GM12878 (cell line): Measurements from ENCODE around the gene TEX101.

Source experiments
- CBX5 ChIP-seq: sonication (generic); IDR thresholded peaks from 2 replicates; pipeline ENCODE4 v1.6.1; 2016; ENCODE audit warnings: low read depth, moderate library complexity, mild to moderate bottlenecking, inconsistent platforms
- EP300 ChIP-seq, 2 experiments: fragments of 150-350 bp in 1 of 2; IDR thresholded peaks; 2 replicates each; pipeline ENCODE4 v1.6.1; 2011 to 2012; ENCODE audit warnings: low read depth in 2 of 2, low read length in 2 of 2, borderline replicate concordance in 1 of 2, improper control_type of control experiment in 1 of 2, inconsistent platforms in 1 of 2; ENCODE audit not compliant: control insufficient read depth in 1 of 2
- EZH2 ChIP-seq: IDR thresholded peaks from 2 replicates; pipeline ENCODE4 v1.6.1; 2012; ENCODE audit warnings: low read depth, mild to moderate bottlenecking, control low read depth, inconsistent platforms, low read length, borderline replicate concordance; ENCODE audit not compliant: control insufficient read depth
- FOXK2 ChIP-seq: fragments of 450-650 bp; IDR thresholded peaks from 2 replicates; pipeline ENCODE4 v1.6.1; 2017; ENCODE audit warnings: mild to moderate bottlenecking, moderate library complexity
- ZNF217 ChIP-seq: fragments of 450-650 bp; IDR thresholded peaks from 2 replicates; pipeline ENCODE4 v1.6.1; 2017; ENCODE audit warnings: antibody characterized with exemption, mild to moderate bottlenecking
- TF ChIP-seq, protein P1 (sequence below), 3 experiments: IDR thresholded peaks in 2 of 3; conservative IDR thresholded peaks in 1 of 3; 2 replicates each; pipeline ENCODE4 v1.5.1; 2011; ENCODE audit warnings: low read depth in 3 of 3, low read length in 3 of 3, mild to moderate bottlenecking in 3 of 3, control low read depth in 2 of 3, moderate library complexity in 2 of 3, inconsistent platforms in 1 of 3, mixed read lengths in 1 of 3; ENCODE audit not compliant: control insufficient read depth in 2 of 3, insufficient read depth in 1 of 3; ENCODE audit errors: extremely low read depth in 1 of 3
- TF ChIP-seq, protein P2 (sequence below): fragments of 450-650 bp; IDR thresholded peaks from 2 replicates; pipeline ENCODE4 v1.6.1; 2017; ENCODE audit warnings: low read depth, mild to moderate bottlenecking, moderate library complexity

DNA sequence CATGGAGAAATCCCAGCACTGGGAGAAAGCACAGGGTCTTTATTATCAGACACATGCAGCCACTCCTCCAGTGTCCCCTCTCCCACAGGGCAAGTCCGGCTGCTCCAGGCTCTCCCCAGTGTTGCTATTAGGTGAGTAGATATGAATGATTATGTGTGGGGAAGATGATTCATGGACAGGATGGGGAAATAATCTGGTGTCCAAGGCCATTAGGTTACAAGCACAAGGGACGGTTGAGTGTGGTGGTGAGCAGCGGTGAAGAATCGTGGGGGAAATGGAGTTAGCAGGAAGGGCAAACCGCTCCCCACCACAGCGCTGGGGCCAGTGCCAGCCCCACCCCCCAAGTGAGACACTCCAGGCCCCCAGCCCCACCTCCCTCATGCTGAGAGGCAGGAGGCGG, 42.2 kb upstream of the TEX101 start:
- no peak for TF ChIP-seq EP300 (IDR thresholded peaks at IDR 0.05; ENCODE audit: borderline replicate concordance in 1 of 2, control insufficient read depth in 1 of 2, low read depth in 2 of 2, low read length in 2 of 2)
- TF ChIP-seq EZH2 = no peak
- TF ChIP-seq ZNF217 = no peak
- no peak for TF ChIP-seq FOXK2
- TF ChIP-seq, protein P1, sequence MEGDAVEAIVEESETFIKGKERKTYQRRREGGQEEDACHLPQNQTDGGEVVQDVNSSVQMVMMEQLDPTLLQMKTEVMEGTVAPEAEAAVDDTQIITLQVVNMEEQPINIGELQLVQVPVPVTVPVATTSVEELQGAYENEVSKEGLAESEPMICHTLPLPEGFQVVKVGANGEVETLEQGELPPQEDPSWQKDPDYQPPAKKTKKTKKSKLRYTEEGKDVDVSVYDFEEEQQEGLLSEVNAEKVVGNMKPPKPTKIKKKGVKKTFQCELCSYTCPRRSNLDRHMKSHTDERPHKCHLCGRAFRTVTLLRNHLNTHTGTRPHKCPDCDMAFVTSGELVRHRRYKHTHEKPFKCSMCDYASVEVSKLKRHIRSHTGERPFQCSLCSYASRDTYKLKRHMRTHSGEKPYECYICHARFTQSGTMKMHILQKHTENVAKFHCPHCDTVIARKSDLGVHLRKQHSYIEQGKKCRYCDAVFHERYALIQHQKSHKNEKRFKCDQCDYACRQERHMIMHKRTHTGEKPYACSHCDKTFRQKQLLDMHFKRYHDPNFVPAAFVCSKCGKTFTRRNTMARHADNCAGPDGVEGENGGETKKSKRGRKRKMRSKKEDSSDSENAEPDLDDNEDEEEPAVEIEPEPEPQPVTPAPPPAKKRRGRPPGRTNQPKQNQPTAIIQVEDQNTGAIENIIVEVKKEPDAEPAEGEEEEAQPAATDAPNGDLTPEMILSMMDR (IDR thresholded peaks at IDR 0.05 in 2 of 3, conservative IDR thresholded peaks at IDR 0.05 in 1 of 3; ENCODE audit: control insufficient read depth in 2 of 3, extremely low read depth in 1 of 3, insufficient read depth in 1 of 3, low read depth in 3 of 3, low read length in 3 of 3) = no peak
- TF ChIP-seq, protein P2, sequence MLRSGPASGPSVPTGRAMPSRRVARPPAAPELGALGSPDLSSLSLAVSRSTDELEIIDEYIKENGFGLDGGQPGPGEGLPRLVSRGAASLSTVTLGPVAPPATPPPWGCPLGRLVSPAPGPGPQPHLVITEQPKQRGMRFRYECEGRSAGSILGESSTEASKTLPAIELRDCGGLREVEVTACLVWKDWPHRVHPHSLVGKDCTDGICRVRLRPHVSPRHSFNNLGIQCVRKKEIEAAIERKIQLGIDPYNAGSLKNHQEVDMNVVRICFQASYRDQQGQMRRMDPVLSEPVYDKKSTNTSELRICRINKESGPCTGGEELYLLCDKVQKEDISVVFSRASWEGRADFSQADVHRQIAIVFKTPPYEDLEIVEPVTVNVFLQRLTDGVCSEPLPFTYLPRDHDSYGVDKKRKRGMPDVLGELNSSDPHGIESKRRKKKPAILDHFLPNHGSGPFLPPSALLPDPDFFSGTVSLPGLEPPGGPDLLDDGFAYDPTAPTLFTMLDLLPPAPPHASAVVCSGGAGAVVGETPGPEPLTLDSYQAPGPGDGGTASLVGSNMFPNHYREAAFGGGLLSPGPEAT = no peak
- TF ChIP-seq CBX5 = no peak
